Left renal pelvis (tissue), 4 donors: ENCODE measurements around the gene ANKRA2. TPM values are rescaled to one million over a fixed set of nuclear protein-coding genes. Genes with fewer than 3 reads are reported as not detected.

ENCODE experiments used
- DNase-seq, 4 donors: peaks; one replicate each; pipeline ENCODE4 v3.0.0-alpha.2; 2013; ENCODE audit warnings: low read depth in 4 of 4, low spot score in 3 of 4
- polyA plus RNA-seq, 4 donors: library from polyadenylated mRNA; unstranded; fragments of 120-200 nt; gene quantifications; one replicate each; pipeline ENCODE4 v1.2.1, GENCODE V29; 2013; ENCODE audit not compliant: insufficient read length in 4 of 4

ANKRA2 gene
- polyA plus RNA-seq, 4 donors, result 44.4 to 58.1 (median 48.6) TPM

DNA sequence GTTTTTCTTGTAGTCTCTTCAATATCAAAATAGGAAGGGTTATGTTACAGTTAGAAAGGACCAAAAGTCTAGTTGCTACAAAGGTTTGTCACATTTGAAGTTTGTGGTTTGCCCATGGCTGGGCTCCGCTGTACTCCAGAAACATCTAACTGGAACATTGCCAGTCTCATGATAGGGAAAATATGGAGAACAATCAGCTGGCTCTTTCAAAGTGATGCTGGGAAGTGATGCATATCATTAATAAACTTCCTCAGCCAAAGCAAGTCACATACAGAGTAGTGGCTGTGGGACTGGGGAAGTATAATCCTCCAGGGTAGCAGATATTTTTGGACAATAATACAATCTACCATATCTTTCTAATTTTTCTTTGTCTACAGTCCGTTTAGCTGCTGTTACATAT lies 58.4 kb downstream of the ANKRA2 start:
- no peak for DNase-seq

- no peak for DNase-seq
Measured at GRCh38 chr5:73506459-73506955, 58.9 kb downstream of the ANKRA2 start.

Other genes with a start within 250 kb of the ANKRA2 start
- 10 to 100 TPM; 10.3 to 49.5 (median 16.7) TPM for gene FOXD1, start 116.9 kb downstream of the ANKRA2 start, polyA plus RNA-seq
- 1,000 to 10,000 TPM in 2 of 4 donors, 100 to 1,000 TPM in 2; 890 to 1,032 (median 965) TPM for gene BTF3, start 67.2 kb downstream of the ANKRA2 start, polyA plus RNA-seq
- gene UTP15, start 104 bp upstream of the ANKRA2 start, polyA plus RNA-seq, result 10 to 100 TPM; 16.7 to 18.5 (median 17.8) TPM
- 10 to 100 TPM; 13.7 to 55.9 (median 47.5) TPM for gene ARHGEF28, start 60.6 kb upstream of the ANKRA2 start, polyA plus RNA-seq